Jurkat, Clone E6-1 (cell line): Measurements from ENCODE around the gene ATRN.

Source experiments
- DNase-seq: peaks from one replicate; pipeline ENCODE4 v3.0.0-alpha.2; 2011; ENCODE audit warnings: low read depth, low spot score
- H3K4me3 ChIP-seq: 2 replicates; pipeline ENCODE4 v1.5.1; 2011; ENCODE audit warnings: mild to moderate bottlenecking, low read length, control low read depth, moderate library complexity

ATRN gene

DNA sequence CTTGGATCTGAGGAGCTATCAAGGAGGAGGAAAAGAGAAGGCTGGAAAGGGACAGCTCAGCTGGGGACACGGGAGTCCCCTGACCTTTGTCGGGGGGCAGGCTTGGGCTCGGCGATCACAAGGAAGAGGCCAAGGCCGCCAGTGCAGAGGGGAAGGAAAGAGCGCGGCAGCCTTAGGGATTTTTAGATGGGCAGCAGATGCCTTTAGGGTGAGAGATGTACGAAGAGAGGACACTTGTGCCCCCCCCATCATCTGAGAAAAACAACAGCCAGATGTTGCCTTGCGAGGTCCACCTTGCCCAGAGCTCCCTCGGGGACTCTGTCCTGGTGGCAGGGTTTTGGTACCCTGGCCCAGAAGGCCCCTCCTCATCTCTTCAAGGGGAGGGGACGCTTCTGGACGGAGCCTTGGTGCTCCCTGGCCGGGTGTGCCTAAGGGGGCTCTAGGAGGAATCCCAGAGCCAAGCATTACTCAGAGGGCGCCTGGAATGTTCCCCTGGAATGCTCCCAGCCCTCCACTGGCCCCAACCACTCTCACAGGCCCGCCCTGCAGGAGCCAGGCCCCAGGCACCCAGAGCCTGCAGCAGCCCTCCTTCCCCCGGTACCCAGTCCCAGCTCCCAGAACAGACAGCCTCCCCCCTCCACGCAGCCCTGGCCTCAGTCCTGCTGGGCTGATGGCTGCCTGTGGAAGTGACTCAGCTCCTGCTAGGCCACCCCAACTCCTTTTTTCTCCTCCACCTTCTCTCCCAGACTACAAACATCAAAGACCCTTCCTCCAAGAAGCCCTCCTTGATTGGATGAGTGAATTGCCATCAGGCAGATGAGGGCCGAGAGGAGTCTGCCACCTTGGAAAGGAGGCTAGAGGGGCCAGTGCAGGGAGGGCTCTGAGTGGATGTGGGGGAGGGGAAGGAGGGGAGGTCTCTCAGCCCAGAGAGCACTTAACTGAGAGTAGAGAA lies 209.2 kb downstream of the ATRN start:
- H3K4me3 ChIP-seq: no peak overlapping the region
- no peak for DNase-seq

- DNase-seq: no peak
- no peak overlapping the region for H3K4me3 ChIP-seq
Observed at GRCh38 chr20:3680701-3681351, 210.0 kb downstream of the ATRN start.

DNA sequence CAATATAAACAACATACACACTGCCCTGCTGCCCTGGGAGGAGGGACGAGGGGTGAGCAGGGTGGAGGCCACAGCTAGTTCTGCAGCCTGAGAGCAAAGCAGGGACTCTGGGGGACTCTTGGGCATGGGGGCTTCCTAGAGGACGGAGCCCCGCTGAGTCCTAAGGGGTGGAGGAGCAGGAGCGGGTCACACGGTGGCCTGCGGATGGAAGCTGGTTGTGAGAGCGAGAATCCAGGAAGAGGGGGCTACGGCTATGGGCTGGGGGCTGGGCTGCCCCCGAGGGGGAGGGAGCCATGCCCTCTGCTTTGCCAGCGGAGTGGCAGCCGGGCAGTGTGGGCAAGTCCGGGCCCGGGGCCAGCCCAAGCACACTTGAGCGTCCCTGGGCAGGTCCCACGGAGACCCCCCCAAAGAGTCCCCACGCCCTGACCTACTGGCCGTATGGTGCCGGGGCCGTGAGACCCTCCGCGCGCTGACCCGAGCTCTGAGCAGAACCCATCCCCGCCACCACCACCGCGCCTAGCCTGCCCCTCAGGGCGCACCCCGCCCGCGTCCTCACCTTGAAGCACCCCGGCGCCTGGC lies 210.6 kb downstream of the ATRN start:
- no peak overlapping the region for H3K4me3 ChIP-seq
- no peak for DNase-seq

GRCh38 chr20:3681931-3682781 lies 211.3 kb downstream of the ATRN start, which contains the start of gene ADAM33:
Gene ADAM33 (minus strand): TSS chr20:3682010. CDS start chr20:3682004, 6 bp downstream.
- DNase-seq: no peak
- H3K4me3 ChIP-seq: no peak within 1 kb of the TSS

DNA sequence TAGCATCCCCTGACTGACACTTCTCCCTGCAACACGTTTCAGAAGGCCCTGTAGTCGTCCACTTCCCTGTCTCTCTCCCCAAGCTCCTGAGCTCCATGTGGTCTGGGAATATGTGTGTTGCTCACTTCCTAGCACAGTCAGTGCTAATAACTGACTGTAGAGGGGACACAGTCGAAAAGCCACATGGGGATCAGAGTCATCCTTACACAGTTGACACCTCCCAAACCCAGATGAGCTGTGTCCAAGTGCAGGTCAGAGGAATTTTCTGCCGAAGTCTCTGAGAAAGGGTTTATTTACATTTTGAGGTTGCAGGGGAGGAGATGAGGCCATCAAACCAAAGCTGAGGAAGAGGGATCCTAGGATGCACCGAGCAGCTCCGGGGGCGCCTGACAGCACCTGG lies 214.5 kb downstream of the ATRN start:
- DNase-seq: no peak
- no peak overlapping the region for H3K4me3 ChIP-seq

DNA sequence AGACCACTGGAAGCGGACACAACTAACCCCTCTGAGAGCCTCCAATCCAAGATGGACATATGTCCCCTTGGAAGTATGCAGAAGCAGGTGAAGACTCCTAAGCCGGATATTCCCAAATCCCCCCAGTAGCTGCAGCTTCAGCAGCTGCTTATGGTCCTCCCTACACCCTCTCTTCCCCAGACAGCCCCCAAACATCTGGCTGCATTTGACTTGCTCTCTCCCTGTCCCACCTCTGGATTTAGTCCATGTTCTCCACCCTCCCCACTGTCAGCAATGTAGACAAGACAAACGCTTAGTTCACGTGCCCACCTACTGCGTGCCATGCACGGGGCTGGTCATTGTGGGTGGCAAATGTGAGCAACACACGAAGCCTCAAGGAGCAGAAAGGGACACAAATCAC lies 215.6 kb downstream of the ATRN start:
- no peak overlapping the region for H3K4me3 ChIP-seq

GRCh38 chr20:3686867-3687321 lies 216.1 kb downstream of the ATRN start:
- DNase-seq: no peak
- H3K4me3 ChIP-seq: no peak overlapping the region

More for the DNA sequence above, 215.6 kb downstream of the ATRN start:
- no peak for DNase-seq

GRCh38 chr20:3687655-3688054 lies 216.8 kb downstream of the ATRN start:
- no peak for DNase-seq
- H3K4me3 ChIP-seq: no peak overlapping the region

DNA sequence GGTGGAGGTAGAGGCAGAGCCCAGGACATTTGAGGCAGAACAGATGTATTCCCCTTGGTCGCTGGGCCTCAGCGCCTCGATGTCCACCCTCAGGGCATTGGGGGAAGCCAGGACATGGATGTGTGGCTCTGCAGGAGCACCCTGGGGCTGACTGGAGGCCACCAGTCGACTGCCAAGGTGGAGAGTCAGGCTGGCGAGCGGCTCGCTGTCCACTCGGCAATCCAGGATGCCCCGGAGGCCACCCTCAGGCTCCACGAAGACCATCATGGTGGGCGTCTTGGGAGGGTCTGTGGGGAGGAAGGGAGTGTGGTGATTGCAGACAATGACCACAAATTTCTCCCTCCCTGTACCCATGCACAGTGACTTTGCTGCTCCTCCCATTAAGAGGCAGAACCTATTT lies 219.2 kb downstream of the ATRN start:
- H3K4me3 ChIP-seq: no peak overlapping the region
- DNase-seq: no peak

DNA sequence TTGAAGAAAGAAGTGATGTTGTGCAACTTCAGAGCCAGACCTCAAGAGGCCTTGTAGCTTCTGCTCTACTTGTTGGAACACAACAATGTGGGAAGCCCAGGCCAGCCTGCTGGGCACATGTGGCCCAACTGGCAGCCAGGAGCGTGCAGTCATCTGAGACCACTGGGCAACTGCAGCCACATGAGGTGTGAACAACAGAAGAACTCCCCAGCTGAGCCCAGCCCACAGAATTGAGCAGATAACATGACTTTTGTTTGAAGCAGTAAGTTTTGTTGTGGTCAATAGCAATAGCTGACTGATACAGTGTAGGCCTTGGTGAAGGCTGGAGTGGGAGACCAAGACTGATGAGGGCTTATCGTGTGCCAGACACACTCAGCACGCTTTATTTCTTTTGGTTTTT lies 219.6 kb downstream of the ATRN start:
- no peak for DNase-seq
- no peak overlapping the region for H3K4me3 ChIP-seq

DNA sequence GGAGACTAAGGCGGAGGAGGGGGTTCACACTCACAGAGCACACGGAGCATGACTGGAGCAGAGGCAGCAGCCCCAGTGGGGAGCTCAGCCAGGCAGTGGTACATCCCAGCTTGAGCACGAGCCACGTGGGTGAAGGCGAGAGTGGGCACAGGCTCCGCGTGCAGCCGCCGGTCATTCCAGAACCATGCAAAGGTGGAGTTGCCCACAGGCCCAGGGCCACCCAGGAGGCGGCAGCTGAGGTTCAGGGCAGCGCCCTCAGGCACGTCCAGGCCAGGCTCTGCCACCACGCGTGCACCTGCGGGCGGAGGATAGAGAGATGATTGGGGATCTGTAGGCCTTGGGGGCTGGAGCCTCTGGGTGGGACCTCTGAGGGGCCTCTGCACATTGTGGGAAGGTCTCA lies 220.5 kb downstream of the ATRN start:
- no peak for DNase-seq
- no peak overlapping the region for H3K4me3 ChIP-seq

- no peak overlapping the region for H3K4me3 ChIP-seq
- DNase-seq: no peak
Observed at GRCh38 chr20:3691897-3692296, 221.1 kb downstream of the ATRN start.

- DNase-seq: no peak
- no peak overlapping the region for H3K4me3 ChIP-seq
Observed at GRCh38 chr20:3692706-3693294, 222.0 kb downstream of the ATRN start.

DNA sequence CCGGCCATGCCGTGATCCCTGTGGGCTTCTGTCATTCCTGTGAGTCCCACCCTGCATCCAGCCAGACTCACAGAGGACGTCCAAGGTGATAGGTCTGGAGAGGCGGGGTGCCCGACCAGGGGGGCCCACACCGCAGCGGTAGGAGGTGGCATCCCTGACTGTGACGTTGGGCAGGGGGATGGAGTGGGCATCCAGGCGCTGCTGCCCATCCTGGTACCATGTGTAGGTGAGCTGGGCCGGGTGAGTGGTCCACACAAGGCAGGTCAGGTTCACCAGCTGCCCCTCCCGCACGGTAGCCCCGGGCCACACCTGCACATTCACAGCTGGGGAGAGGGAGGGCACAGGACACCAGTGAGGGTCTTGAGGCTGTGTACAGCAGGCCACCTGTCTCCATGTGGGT lies 222.6 kb downstream of the ATRN start:
- no peak overlapping the region for H3K4me3 ChIP-seq
- no peak for DNase-seq

DNA sequence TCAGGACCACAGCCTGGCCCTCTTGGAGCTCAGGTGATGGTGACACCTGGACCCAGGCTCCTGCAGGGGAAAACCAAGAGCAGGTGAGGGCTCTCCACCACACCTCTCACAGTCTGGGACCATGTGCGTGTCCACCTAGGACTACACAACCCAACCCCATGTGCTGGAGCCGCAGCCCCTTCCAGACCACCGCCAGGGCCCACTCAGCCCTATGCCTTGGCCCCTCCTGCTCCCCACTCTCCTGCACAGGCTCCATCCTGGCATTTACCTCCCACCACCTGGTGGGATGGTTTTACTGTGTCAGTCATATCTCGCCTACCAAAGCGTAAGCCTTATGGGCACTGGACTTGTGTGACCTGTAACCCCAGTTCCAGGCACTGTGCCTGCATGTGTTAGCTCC lies 224.0 kb downstream of the ATRN start:
- H3K4me3 ChIP-seq: no peak overlapping the region
- no peak for DNase-seq

- no peak for DNase-seq
- H3K4me3 ChIP-seq: no peak overlapping the region
Observed at GRCh38 chr20:3696200-3696599, 225.4 kb downstream of the ATRN start.

DNA sequence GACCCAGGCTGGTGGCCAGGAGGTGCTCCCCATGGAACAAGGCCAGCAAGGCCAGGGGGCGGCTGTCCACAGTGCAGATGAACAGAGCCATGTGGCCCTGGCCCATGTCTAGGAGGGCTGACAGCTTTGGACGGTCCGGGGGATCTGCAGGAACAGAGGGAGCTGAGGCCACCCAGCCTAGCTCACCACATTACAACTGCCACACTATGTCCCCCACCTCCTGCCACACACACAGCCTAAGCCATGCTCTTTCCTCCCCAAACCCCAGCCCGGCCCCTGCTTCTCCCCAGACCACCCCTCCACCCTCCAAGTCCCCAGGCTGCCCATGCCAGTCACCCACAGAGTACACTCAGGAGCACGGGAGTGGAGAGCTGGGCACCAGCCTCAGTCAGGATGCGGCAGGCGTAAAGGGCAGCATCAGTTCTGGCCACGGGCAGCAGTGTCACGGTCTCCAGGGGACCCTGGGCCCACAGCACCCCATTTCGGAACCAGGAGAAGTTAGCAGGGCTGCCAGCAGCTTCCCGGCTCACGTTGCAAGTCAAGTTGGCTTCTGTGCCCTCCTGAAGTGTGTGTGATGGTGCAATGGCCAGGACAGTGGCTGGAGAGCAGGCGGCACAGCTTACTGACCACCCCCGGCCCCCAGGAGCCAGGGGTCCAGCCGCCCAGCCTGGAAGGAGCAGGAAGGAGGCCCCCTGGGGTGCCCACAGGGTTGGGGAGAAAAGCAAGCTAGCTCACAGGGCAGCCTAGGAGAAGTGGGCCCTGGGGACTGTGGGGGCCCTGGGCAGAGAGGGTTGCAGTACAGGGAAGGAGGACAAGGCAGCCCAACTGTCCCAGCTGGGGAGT lies 226.1 kb downstream of the ATRN start:
- no peak for DNase-seq
- no peak overlapping the region for H3K4me3 ChIP-seq
